OCI-LY7 (cell line): Measurements from ENCODE around the gene C2.

Experiments used
- CTCF ChIP-seq: fragments of 200-600 bp; sonication (generic); conservative IDR thresholded peaks from 2 replicates; pipeline ENCODE4 v1.5.1; 2014; ENCODE audit warnings: mild to moderate bottlenecking, antibody characterized with exemption, low read length, moderate library complexity, mixed read lengths
- EZH2phosphoT487 ChIP-seq: fragments of 200-600 bp; sonication (generic); IDR thresholded peaks from 2 replicates; pipeline ENCODE4 v1.6.1; 2018; ENCODE audit warnings: low read depth, borderline replicate concordance, mild to moderate bottlenecking, mixed run types, antibody characterized with exemption, low read length, moderate library complexity, mixed read lengths

GRCh38 chr6:31883676-31884075 lies 43.8 kb upstream of the C2 start:
- TF ChIP-seq CTCF, result no peak
- no peak for TF ChIP-seq EZH2phosphoT487
